GM21825 (cell line): ENCODE results near the gene SERPINB12.
A peak's percentile ranks its signal among the peaks of the same experiment; 100 is the strongest.

ENCODE experiments used
- ATAC-seq: cut with Tn5 transposase; IDR thresholded peaks from one replicate; pipeline ENCODE4 v1.9.1; 2021; ENCODE audit warnings: mild to moderate bottlenecking, moderate library complexity; ENCODE audit not compliant: unreplicated experiment

SERPINB12 gene

GRCh38 chr18:63596964-63597363 lies 54.8 kb downstream of the SERPINB12 start:
- ATAC-seq: no peak

GRCh38 chr18:63603355-63603754 lies 61.2 kb downstream of the SERPINB12 start:
- ATAC-seq: no peak

GRCh38 chr18:63603772-63604171 lies 61.6 kb downstream of the SERPINB12 start:
- ATAC-seq: peak; percentile 98

- ATAC-seq: no peak
Measured at GRCh38 chr18:63604791-63605567, 62.8 kb downstream of the SERPINB12 start.

- no peak for ATAC-seq
Measured at GRCh38 chr18:63606526-63606925, 64.4 kb downstream of the SERPINB12 start.

- ATAC-seq: no peak
Measured at GRCh38 chr18:63613420-63613819, 71.3 kb downstream of the SERPINB12 start.

- ATAC-seq: no peak
Measured at GRCh38 chr18:63617049-63617914, 75.1 kb downstream of the SERPINB12 start.

- ATAC-seq: no peak
Measured at GRCh38 chr18:63617915-63618234, 75.7 kb downstream of the SERPINB12 start.
